ENCODE data around the gene ZNF410.

ZNF410 gene

GRCh38 chr14:73945159-73945670, 58.6 kb downstream of the ZNF410 start:
- in situ Hi-C loops (cut with HindIII; ENCODE audit: low pct_unique_long_range_greater_than_20kb, low sequenced_read_pairs), result no loop called here
- no peak for TF ChIP-seq JUND (IDR thresholded peaks at IDR 0.05; ENCODE audit: low read depth)
- DNase-seq (ENCODE audit: low read depth in 1 of 2, low spot score in 1 of 2), result no peak

GRCh38 chr14:73949752-73950734, 63.4 kb downstream of the ZNF410 start, which contains the start of the genes COQ6 and FAM161B:
TSS of gene COQ6 (plus strand) at chr14:73950302. CDS start at chr14:73950333, 31 bp downstream.
TSS of gene FAM161B (minus strand) at chr14:73950094. CDS start at chr14:73950026, 68 bp downstream.
- in situ Hi-C loops (cut with HindIII; ENCODE audit: low pct_unique_long_range_greater_than_20kb, low sequenced_read_pairs), result no loop called here
- no peak for TF ChIP-seq JUND (IDR thresholded peaks at IDR 0.05; ENCODE audit: low read depth)
- peak; percentile 85 to 99 for DNase-seq (ENCODE audit: low read depth in 1 of 2, low spot score in 1 of 2)

GRCh38 chr14:73953731-73954130, 67.1 kb downstream of the ZNF410 start:
- TF ChIP-seq JUND (IDR thresholded peaks at IDR 0.05; ENCODE audit: low read depth), result no peak
- in situ Hi-C loops (cut with HindIII; ENCODE audit: low pct_unique_long_range_greater_than_20kb, low sequenced_read_pairs), result no loop called here
- no peak for DNase-seq (ENCODE audit: low read depth in 1 of 2, low spot score in 1 of 2)

GRCh38 chr14:73955674-73956073, 69.0 kb downstream of the ZNF410 start:
- in situ Hi-C loops (cut with HindIII; ENCODE audit: low pct_unique_long_range_greater_than_20kb, low sequenced_read_pairs), result no loop called here
- TF ChIP-seq JUND (IDR thresholded peaks at IDR 0.05; ENCODE audit: low read depth), result no peak
- DNase-seq (ENCODE audit: low read depth in 1 of 2, low spot score in 1 of 2), result no peak

- no peak for TF ChIP-seq JUND (IDR thresholded peaks at IDR 0.05; ENCODE audit: low read depth)
- in situ Hi-C loops (cut with HindIII; ENCODE audit: low pct_unique_long_range_greater_than_20kb, low sequenced_read_pairs), result no loop called here
- DNase-seq (ENCODE audit: low read depth in 1 of 2, low spot score in 1 of 2), result no peak
Measured at GRCh38 chr14:73958591-73958990, 71.9 kb downstream of the ZNF410 start.

- TF ChIP-seq JUND (IDR thresholded peaks at IDR 0.05; ENCODE audit: low read depth), result no peak
- no peak for DNase-seq (ENCODE audit: low read depth in 1 of 2, low spot score in 1 of 2)
- in situ Hi-C loops (cut with HindIII; ENCODE audit: low pct_unique_long_range_greater_than_20kb, low sequenced_read_pairs), result no loop called here
Measured at GRCh38 chr14:73961192-73961591, 74.5 kb downstream of the ZNF410 start.

GRCh38 chr14:73965216-73965615, 78.6 kb downstream of the ZNF410 start:
- in situ Hi-C loops (cut with HindIII; ENCODE audit: low pct_unique_long_range_greater_than_20kb, low sequenced_read_pairs), result no loop called here
- no peak for DNase-seq (ENCODE audit: low read depth in 1 of 2, low spot score in 1 of 2)
- TF ChIP-seq JUND (IDR thresholded peaks at IDR 0.05; ENCODE audit: low read depth), result no peak

- DNase-seq (ENCODE audit: low read depth in 1 of 2, low spot score in 1 of 2), result no peak
- TF ChIP-seq JUND (IDR thresholded peaks at IDR 0.05; ENCODE audit: low read depth), result no peak
- in situ Hi-C loops (cut with HindIII; ENCODE audit: low pct_unique_long_range_greater_than_20kb, low sequenced_read_pairs), result no loop called here
Measured at GRCh38 chr14:73968885-73969284, 82.2 kb downstream of the ZNF410 start.

GRCh38 chr14:73973497-73973896, 86.8 kb downstream of the ZNF410 start:
- in situ Hi-C loops (cut with HindIII; ENCODE audit: low pct_unique_long_range_greater_than_20kb, low sequenced_read_pairs), result no loop called here
- DNase-seq (ENCODE audit: low read depth in 1 of 2, low spot score in 1 of 2), result no peak
- no peak for TF ChIP-seq JUND (IDR thresholded peaks at IDR 0.05; ENCODE audit: low read depth)

- DNase-seq (ENCODE audit: low read depth in 1 of 2, low spot score in 1 of 2), result no peak
- TF ChIP-seq JUND (IDR thresholded peaks at IDR 0.05; ENCODE audit: low read depth), result no peak
- in situ Hi-C loops (cut with HindIII; ENCODE audit: low pct_unique_long_range_greater_than_20kb, low sequenced_read_pairs), result no loop called here
Measured at GRCh38 chr14:73976125-73976524, 89.5 kb downstream of the ZNF410 start.

- no peak for TF ChIP-seq JUND (IDR thresholded peaks at IDR 0.05; ENCODE audit: low read depth)
- in situ Hi-C loops (cut with HindIII; ENCODE audit: low pct_unique_long_range_greater_than_20kb, low sequenced_read_pairs), result no loop called here
- peak in 1 of 2 experiments; percentile 68 for DNase-seq (ENCODE audit: low read depth in 1 of 2, low spot score in 1 of 2)
Measured at GRCh38 chr14:73977896-73978295, 91.2 kb downstream of the ZNF410 start.
